HG02852 (cell line): ENCODE data around the gene SIGLEC12.
"Not testable (repeated sequence)": the region's sequence is repeated elsewhere in the genome, so short reads cannot be mapped to it uniquely, and the experiment has no call there.

Source experiments
- ATAC-seq: cut with Tn5 transposase; IDR thresholded peaks from one replicate; pipeline ENCODE4 v1.9.1; 2021; ENCODE audit warnings: mild to moderate bottlenecking, moderate library complexity; ENCODE audit not compliant: unreplicated experiment

Gene SIGLEC12

GRCh38 chr19:51485960-51486660, 15.5 kb downstream of the SIGLEC12 start:
- ATAC-seq: no peak

GRCh38 chr19:51480590-51480989, 21.0 kb downstream of the SIGLEC12 start:
- no peak for ATAC-seq

GRCh38 chr19:51479531-51480331, 21.9 kb downstream of the SIGLEC12 start:
- no peak for ATAC-seq

GRCh38 chr19:51478381-51479234, 23.0 kb downstream of the SIGLEC12 start, which contains the start of gene CEACAM18:
CEACAM18 (plus strand) TSS chr19:51478539.
- ATAC-seq: no peak

DNA sequence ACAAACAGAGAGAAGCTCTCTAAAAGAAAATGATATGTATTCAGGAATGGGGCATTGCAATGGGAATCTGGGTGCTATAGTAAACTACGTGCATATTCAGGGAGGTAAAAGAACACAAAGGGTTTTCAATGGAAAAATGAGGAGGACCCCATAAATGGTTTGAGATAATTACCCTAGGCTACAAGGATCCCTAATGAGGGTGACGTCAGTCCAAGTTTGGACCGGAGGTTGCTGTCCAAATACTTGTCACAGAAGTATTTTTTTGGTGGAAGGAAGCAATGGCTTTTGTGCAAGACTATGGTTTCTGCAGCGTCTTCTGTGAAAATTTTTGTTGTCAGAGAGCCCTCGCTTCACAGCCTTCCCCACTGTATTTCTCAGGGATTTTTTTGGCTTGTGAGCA, 24.3 kb downstream of the SIGLEC12 start:
- no peak for ATAC-seq

- ATAC-seq: no peak
Measured at GRCh38 chr19:51476164-51476563, 25.4 kb downstream of the SIGLEC12 start.

DNA sequence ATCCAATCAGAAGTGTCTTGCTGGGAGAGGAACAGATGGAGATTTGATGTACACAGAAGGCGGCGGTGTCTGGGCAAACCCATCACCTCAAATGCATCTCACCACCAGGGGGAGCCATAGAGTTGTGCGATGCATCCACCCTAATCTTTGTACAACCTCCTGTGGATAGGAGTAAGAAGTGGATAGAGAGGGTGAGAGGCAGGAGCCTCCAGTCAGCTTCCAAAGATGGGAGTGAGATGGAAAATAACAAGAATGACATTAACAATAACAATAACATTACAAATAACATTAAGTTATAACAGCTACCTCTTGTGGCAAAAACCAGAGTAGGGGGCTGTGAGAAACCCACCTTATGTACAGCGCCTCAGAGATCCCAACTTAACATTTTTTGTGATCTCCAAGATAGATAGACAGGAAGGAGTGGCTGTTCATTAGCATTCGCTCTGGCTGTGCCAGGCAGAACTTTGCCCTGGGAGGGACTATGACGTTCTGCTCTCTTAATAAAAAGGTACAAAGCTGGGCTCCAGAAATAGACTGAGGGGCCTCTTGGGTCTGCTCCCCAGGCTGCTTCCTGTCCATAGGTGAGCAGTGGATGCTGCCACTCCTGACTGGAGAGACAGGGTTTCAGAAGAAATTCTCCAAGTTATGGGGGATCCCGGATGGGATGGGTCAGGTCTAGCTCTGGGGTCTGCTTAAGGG, 28.4 kb downstream of the SIGLEC12 start:
- ATAC-seq: no peak

DNA sequence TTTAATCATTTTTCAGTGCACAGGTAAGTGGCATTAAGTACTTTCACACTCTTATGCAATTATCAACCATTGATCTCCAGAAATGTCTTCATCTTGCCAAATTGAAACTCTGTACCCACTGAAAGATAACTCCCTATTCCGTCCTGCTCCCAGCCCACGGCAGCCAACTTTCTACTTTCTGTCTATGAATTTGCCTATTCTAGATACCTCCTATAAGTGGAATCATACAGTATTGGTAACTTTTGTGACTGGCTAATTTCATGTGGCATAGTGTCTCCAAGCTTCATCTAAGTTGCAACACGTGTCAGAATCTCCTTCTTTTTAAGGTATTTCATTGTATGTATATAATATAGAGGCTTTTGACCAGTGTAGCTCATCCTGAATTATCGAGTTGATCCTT, 29.0 kb downstream of the SIGLEC12 start:
- no peak for ATAC-seq

DNA sequence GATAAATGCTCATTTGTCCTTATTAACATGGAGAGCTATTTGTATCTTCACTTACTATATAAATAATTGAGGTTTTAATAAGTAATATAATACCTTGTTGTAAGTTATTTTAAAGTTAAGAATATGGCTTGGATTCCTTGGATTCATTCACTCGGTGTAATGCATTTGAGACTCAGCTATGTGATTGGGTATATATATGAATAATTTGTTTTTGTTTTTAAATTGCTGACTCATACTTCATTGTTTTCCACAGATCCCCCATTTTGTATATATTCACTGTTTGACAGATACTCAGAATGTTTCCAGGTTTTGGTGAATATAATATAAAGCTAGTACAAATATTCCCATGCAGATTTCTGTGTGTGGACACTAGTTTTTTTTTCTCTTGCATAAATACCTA, 30.1 kb downstream of the SIGLEC12 start:
- ATAC-seq: no peak

GRCh38 chr19:51470966-51471365, 30.6 kb downstream of the SIGLEC12 start:
- no peak for ATAC-seq

- ATAC-seq: no peak
Measured at GRCh38 chr19:51469629-51470028, 32.0 kb downstream of the SIGLEC12 start.

DNA sequence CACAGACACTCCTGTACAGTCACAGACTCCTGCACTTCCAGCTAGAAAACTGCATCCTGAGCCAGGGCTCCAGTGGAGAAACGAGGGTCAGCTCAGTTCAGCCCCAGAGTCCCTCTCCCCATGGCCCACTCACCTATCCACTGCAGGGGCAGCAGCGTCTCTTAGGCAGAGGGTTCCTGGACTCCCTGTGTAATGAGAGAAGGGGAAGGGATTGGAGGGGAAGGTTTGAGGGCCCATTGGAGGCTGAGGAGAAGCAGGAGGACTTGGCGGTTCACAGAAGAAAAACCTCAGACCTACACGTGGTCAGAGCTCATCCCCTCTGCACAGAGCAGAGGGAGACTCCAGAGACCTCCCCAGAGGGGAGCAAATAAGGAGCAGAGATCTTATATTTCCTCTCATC, 32.4 kb downstream of the SIGLEC12 start:
- ATAC-seq: no peak

- ATAC-seq: no peak
Measured at GRCh38 chr19:51468545-51468920, 33.1 kb downstream of the SIGLEC12 start.

- no peak for ATAC-seq
Measured at GRCh38 chr19:51467864-51468544, 33.6 kb downstream of the SIGLEC12 start.

- no peak for ATAC-seq
Measured at GRCh38 chr19:51466723-51467122, 34.9 kb downstream of the SIGLEC12 start.

DNA sequence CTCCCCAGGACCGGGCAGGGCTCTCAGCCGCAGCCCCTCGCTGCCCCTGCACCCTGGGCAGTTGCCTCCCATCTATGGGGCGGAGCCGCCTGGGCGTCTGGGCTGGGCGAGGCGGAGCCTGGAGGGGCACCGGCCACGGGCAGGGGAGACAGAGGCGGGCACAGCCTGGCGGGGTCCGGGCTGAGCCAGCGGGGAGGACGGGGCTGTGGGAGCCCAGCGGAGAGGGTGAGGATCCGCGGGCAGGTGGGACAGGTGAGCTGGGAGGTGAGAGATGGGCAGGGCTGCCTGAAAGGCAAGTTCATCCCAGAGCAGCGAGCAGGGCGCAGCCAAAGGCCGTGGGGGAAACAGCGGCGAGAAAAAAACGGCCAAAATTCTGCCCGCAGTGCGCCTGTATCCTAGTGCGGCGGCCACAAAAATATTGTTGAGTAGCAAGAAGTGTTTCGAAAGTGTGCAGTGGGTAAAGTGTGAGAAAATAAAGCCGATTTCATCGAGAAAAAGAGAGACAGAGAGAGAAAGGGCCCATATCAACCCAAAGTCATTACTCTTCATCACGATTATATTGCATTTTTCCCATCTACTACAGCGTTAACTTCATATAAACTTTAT, 37.5 kb downstream of the SIGLEC12 start:
- ATAC-seq: not testable (repeated sequence)

GRCh38 chr19:51462681-51463080, 38.9 kb downstream of the SIGLEC12 start:
- no peak for ATAC-seq

GRCh38 chr19:51462276-51462675, 39.3 kb downstream of the SIGLEC12 start:
- no peak for ATAC-seq

DNA sequence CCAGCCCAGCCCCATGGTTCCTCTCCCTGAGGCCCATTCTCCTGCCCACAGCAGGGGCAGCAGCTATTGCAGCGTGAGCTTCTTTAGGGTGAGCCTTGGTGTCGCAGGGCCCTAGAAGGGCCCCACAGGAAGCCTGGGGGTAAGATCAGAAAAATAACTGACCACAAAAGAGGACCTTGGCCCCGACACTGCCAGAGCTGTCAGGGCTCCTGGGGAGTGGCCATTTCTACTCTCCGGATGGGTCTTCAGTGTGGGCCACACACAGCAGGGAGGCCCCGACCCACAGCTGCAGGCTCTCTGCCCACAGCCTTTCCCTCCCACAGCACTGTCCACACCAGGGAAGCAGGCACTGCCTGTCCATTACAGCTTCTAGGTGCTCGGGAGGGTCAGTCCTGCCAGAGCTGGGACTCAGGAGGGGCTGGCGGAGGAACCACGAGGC, 39.9 kb downstream of the SIGLEC12 start:
- ATAC-seq: no peak
